GM13977 (cell line): ENCODE measurements around the gene PLEKHB2.

Experiments
- DNase-seq: peaks from one replicate; pipeline ENCODE4 v3.0.0; 2012; ENCODE audit warnings: low spot score
- CTCF ChIP-seq: IDR thresholded peaks from 2 replicates; pipeline ENCODE4 v1.5.1; 2012; ENCODE audit warnings: mild to moderate bottlenecking, control low read depth; ENCODE audit not compliant: insufficient read depth; ENCODE audit errors: extremely low read depth, missing control alignments
- in situ Hi-C: fragments of 300-500 bp; cut with MboI; formaldehyde crosslinking; loops from one replicate; pipeline ENCODE4 v1.12.0; 2022; ENCODE audit warnings: low sequenced_read_pairs, low pct_unique_long_range_greater_than_20kb, mixed read lengths, inconsistent platforms; ENCODE audit not compliant: unreplicated experiment

PLEKHB2 gene

GRCh38 chr2:131105156-131105949, at the start of gene PLEKHB2:
PLEKHB2 (plus strand) TSS chr2:131105336; CDS start chr2:131120942, 15,606 bp downstream.
- in situ Hi-C loops: no loop called here
- DNase-seq: peak; percentile 94
- TF ChIP-seq CTCF: peak; percentile 18

- TF ChIP-seq CTCF: no peak
- no peak for DNase-seq
- in situ Hi-C loops: no loop called here
Measured at GRCh38 chr2:131056204-131056931, 48.8 kb upstream of the PLEKHB2 start.

- in situ Hi-C loops: no loop called here
- no peak for DNase-seq
- no peak for TF ChIP-seq CTCF
Measured at GRCh38 chr2:131056932-131057287, 48.2 kb upstream of the PLEKHB2 start.

- in situ Hi-C loops: no loop called here
- TF ChIP-seq CTCF: no peak
- no peak for DNase-seq
Measured at GRCh38 chr2:131058214-131058843, 46.8 kb upstream of the PLEKHB2 start.

- in situ Hi-C loops: no loop called here
- TF ChIP-seq CTCF: no peak
- DNase-seq: no peak
Measured at GRCh38 chr2:131058920-131059319, 46.2 kb upstream of the PLEKHB2 start.

- no peak for TF ChIP-seq CTCF
- no peak for DNase-seq
- in situ Hi-C loops: no loop called here
Measured at GRCh38 chr2:131063501-131064283, 41.4 kb upstream of the PLEKHB2 start.
